Transverse colon (tissue), 4 donors: ENCODE measurements around the gene BACH2. TPM values are rescaled to one million over a fixed set of nuclear protein-coding genes. Genes with fewer than 3 reads are reported as not detected.

Experiments
- DNase-seq: peaks from one replicate; pipeline ENCODE4 v3.0.0-alpha.2; 2019
- H3K27ac ChIP-seq, 4 donors: fragments of 200-600 bp; sonication (generic); 2 replicates each; pipeline ENCODE4 v1.5.1; 2016 to 2018; ENCODE audit warnings: inconsistent platforms in 4 of 4
- H3K27me3 ChIP-seq: fragments of 200-600 bp; sonication (generic); 2 replicates; pipeline ENCODE4 v1.5.1; 2017; ENCODE audit warnings: inconsistent platforms
- H3K36me3 ChIP-seq, 4 donors: fragments of 200-600 bp; sonication (generic); 2 replicates each; pipeline ENCODE4 v1.5.1; 2017 to 2019; ENCODE audit warnings: inconsistent platforms in 4 of 4
- H3K4me1 ChIP-seq, 4 donors: fragments of 200-600 bp; sonication (generic); 2 replicates each; pipeline ENCODE4 v1.5.1; 2017 to 2020; ENCODE audit warnings: inconsistent platforms in 4 of 4
- H3K4me3 ChIP-seq, 4 donors: fragments of 200-600 bp; sonication (generic); 1 replicate in 1 of 4; 2 replicates in 3 of 4; pipeline versions ENCODE4 v1.5.1 to v1.6.1; 2017 to 2019; ENCODE audit warnings: inconsistent platforms in 4 of 4
- H3K9me3 ChIP-seq, 2 donors: fragments of 200-600 bp; sonication (generic); 2 replicates each; pipeline ENCODE4 v1.5.1; 2017 to 2019; ENCODE audit warnings: inconsistent platforms in 2 of 2
- EP300 ChIP-seq: sonication (generic); formaldehyde crosslinking; IDR thresholded peaks from one replicate; pipeline ENCODE4 v1.6.1; 2017; ENCODE audit warnings: antibody characterized with exemption, low read depth
- POLR2A ChIP-seq: fragments of 450-650 bp; IDR thresholded peaks from one replicate; pipeline ENCODE4 v1.6.1; 2016; ENCODE audit warnings: antibody characterized with exemption, mild to moderate bottlenecking, moderate library complexity
- POLR2AphosphoS5 ChIP-seq, 3 donors: sonication (generic); formaldehyde crosslinking; IDR thresholded peaks; one replicate each; pipeline ENCODE4 v1.6.1; 2016; ENCODE audit warnings: antibody characterized with exemption in 3 of 3
- WGBS, 2 donors: methylation state at CpG; one replicate each; pipeline ENCODE4 v1.1.5; 2018; ENCODE audit warnings: low coverage in 1 of 2; 5-methylcytosine and 5-hydroxymethylcytosine counted together
- in situ Hi-C, 4 donors: fragments of 200-750 bp; cut with MboI; loops; one replicate each; pipeline versions ENCODE4 v1.15.0 to v1.15.1; 2017; ENCODE audit warnings: low sequenced_read_pairs in 3 of 4, low pct_ligation_motif_present in 1 of 4, low pct_unique_long_range_greater_than_20kb in 1 of 4
- intact Hi-C: fragments of 100-400 bp; cut with DNase I; formaldehyde crosslinking; loops from one replicate; pipeline ENCODE4 v1.15.1; 2023; ENCODE audit warnings: low total_unique reads
- total RNA-seq, 4 donors: library from RNA; depleted of rRNA; stranded (reverse); fragments of >200 nt; gene quantifications; one replicate each; pipeline ENCODE4 v1.1.0, GENCODE V29; 2016
- TF ChIP-seq, protein P1 (sequence below), 5 experiments: fragments of 200-600 bp in 3 of 5; fragments of 450-650 bp in 2 of 5; sonication (generic) in 3 of 5; IDR thresholded peaks; 1 replicate in 2 of 5; 2 replicates in 3 of 5; pipeline ENCODE4 v1.5.1; 2016 to 2017; ENCODE audit warnings: antibody characterized with exemption in 5 of 5, inconsistent platforms in 3 of 5, mild to moderate bottlenecking in 2 of 5, moderate library complexity in 1 of 5

Gene BACH2
- total RNA-seq, 4 donors from 2014 or later = 0.20 to 7.5 (median 2.4) TPM

DNA sequence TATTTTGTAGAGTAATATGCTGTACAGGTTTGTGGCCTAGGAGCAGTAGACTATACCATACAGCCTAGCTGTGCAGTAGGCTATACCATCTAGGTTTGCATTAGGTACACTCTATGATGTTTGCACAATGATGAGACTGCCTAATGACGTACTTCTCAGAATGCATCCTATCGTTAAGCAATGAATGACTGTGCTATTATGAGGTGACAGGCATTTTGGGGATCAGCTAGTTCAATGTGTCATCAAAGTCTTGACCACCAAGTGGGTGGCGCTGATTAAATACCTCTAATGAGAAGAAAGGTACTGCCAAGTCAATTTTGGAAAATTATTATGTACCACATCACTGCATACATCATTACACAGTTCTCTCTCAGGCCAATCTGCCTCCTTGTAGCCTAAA, 190.2 kb downstream of the BACH2 start:
- Histone ChIP-seq H3K36me3 (no peaks in the 10 kb centered on the region), H3K4me1 (peaks cover 0 to 6% (median 0%) of the 10 kb centered on the region in 4 donors), H3K4me3 (no peak overlapping the region), H3K27me3 (no peaks in the 10 kb centered on the region), H3K27ac (no peak overlapping the region), H3K9me3 (no peaks in the 10 kb centered on the region)
- TF ChIP-seq, protein P1, sequence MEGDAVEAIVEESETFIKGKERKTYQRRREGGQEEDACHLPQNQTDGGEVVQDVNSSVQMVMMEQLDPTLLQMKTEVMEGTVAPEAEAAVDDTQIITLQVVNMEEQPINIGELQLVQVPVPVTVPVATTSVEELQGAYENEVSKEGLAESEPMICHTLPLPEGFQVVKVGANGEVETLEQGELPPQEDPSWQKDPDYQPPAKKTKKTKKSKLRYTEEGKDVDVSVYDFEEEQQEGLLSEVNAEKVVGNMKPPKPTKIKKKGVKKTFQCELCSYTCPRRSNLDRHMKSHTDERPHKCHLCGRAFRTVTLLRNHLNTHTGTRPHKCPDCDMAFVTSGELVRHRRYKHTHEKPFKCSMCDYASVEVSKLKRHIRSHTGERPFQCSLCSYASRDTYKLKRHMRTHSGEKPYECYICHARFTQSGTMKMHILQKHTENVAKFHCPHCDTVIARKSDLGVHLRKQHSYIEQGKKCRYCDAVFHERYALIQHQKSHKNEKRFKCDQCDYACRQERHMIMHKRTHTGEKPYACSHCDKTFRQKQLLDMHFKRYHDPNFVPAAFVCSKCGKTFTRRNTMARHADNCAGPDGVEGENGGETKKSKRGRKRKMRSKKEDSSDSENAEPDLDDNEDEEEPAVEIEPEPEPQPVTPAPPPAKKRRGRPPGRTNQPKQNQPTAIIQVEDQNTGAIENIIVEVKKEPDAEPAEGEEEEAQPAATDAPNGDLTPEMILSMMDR (IDR thresholded peaks at IDR 0.05) = no peak
- TF ChIP-seq EP300 (no peak), POLR2A (no peak), POLR2AphosphoS5 (IDR thresholded peaks at IDR 0.05) (no peak)
- WGBS, 2 donors = 86% methylated on average over 3 of the region's 3 CpGs
- in situ Hi-C loops (no loop called here), intact Hi-C loops (no loop called here)
- DNase-seq = no peak

DNA sequence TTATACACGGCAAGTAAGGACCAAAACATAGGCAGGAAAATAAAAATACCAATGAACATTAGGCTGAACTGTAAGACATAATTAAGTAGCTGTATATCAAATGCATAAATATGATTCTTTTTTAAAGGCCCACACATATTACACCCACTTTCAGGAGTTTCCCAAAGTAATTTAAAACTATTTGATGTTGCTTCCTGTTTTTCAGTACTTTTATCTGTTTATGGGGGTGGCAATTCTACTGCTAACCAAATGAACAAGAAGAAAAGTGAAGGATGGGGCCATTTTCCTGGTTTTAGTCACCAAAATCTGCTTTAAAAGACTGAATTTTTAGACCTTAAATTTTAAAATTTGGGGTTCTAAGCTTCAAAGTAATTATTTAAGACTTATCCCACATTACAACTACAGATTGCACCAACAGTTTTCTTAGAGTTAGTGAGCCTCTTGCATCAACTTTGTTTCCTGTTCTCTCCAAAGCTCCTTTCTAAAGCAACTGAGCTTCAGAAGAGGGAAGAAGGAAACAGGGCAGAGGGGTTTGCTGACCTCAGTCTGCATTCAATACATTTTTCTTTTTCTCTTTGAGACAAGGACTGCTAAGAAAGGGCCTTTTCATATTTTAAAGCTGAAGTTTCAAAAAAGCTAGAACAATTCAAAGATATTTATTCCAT, 191.0 kb downstream of the BACH2 start:
- H3K27me3 ChIP-seq = no peaks in the 10 kb centered on the region
- H3K4me3 ChIP-seq = no peak overlapping the region
- in situ Hi-C loops = no loop called here
- intact Hi-C loops = no loop called here
- no peaks in the 10 kb centered on the region for H3K9me3 ChIP-seq
- WGBS, 2 donors = 77 to 100% methylated on average over 1 of the region's 1 CpG
- no peak overlapping the region for H3K27ac ChIP-seq
- H3K36me3 ChIP-seq = no peaks in the 10 kb centered on the region
- peaks cover 0 to 6% (median 0%) of the 10 kb centered on the region in 4 donors for H3K4me1 ChIP-seq
- TF ChIP-seq POLR2A = no peak
- TF ChIP-seq, protein P1 (IDR thresholded peaks at IDR 0.05) = no peak
- TF ChIP-seq POLR2AphosphoS5 (IDR thresholded peaks at IDR 0.05) = no peak
- no peak for TF ChIP-seq EP300
- DNase-seq = no peak

DNA sequence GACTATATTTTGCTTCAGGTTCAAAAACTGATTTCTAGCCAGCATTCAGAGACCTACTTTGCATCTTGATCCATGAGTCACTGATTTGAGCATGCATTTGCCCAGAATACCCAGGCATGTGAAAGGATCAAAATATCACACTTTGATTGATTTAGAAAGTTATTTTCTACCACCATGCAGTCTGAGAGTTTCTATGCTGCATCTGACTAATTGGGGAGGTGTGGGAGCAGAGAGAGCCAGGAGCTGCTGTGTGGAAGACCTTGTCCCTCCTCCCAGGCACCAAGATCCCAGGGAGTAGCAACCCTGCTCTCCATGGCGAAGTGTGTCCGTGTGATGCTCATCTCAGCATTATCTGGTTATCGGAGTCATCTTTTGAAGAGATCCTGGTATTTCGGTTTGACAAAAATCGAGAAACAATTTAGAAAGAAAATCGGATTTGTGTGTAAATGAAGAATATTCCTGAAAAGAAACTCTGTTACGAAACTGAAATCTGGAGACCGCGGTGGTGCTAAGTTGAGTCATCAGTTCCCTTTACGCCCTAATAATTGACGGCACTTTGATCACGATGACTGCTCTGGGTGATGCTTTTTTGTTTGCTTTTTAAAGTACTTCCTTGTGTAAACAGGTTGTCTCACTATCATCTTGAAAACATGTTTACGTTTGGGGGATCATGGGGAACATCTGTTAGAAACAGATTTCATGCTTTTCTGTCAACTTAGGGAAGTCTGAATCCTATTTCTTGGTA, 193.4 kb downstream of the BACH2 start:
- TF ChIP-seq EP300 (no peak), POLR2AphosphoS5 (IDR thresholded peaks at IDR 0.05) (no peak), POLR2A (no peak)
- TF ChIP-seq, protein P1 (IDR thresholded peaks at IDR 0.05) = no peak
- Histone ChIP-seq H3K4me1 (peaks cover 0 to 9% (median 0%) of the 10 kb centered on the region in 4 donors), H3K9me3 (no peaks in the 10 kb centered on the region)

DNA sequence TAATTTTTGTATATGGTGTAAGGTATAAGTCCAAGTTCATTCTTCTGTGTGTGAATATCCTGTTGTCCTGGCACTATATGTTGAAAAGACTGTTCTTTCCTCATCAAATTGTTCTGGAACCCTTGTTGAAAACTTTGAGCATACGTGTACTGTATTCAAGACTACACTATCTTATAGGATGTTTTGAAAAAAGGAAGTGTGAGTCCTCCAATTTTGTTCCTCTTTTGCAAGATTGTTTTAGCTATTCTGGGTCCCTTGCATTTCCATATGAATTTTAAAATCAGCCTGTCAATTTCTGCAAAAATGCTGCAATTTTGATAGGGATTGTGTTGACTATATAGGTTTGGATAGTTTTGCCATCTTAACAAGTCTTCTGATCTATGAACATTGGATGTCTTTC, 195.2 kb downstream of the BACH2 start:
- TF ChIP-seq, protein P1 (IDR thresholded peaks at IDR 0.05) = no peak
- TF ChIP-seq POLR2AphosphoS5 (IDR thresholded peaks at IDR 0.05) (no peak), POLR2A (no peak), EP300 (no peak)
- intact Hi-C loops (no loop called here), in situ Hi-C loops (no loop called here)
- H3K4me3 ChIP-seq = no peak overlapping the region
- no peaks in the 10 kb centered on the region for H3K27me3 ChIP-seq
- H3K36me3 ChIP-seq = no peaks in the 10 kb centered on the region
- DNase-seq = no peak
- WGBS, 2 donors = 63 to 88% methylated on average over 1 of the region's 1 CpG
- no peak overlapping the region for H3K27ac ChIP-seq
- H3K4me1 ChIP-seq = peaks cover 0 to 11% (median 3%) of the 10 kb centered on the region in 4 donors
- no peaks in the 10 kb centered on the region for H3K9me3 ChIP-seq

More for the DNA sequence above, 193.4 kb downstream of the BACH2 start:
- Histone ChIP-seq H3K4me3 (no peak overlapping the region), H3K27ac (no peak overlapping the region), H3K36me3 (no peaks in the 10 kb centered on the region), H3K27me3 (no peaks in the 10 kb centered on the region)
- intact Hi-C loops (no loop called here), in situ Hi-C loops (no loop called here)
- DNase-seq = no peak
- 61 to 65% methylated on average over 11 to 13 of the region's 13 CpGs for WGBS, 2 donors
